GM18520 (cell line): ENCODE results near the gene TMCC2.

Experiments used
- ATAC-seq: cut with Tn5 transposase; IDR thresholded peaks from one replicate; pipeline ENCODE4 v1.9.1; 2021; ENCODE audit not compliant: unreplicated experiment

The TMCC2 gene

GRCh38 chr1:205239078-205239477 is 11.3 kb downstream of the TMCC2 start:
- no peak for ATAC-seq

DNA sequence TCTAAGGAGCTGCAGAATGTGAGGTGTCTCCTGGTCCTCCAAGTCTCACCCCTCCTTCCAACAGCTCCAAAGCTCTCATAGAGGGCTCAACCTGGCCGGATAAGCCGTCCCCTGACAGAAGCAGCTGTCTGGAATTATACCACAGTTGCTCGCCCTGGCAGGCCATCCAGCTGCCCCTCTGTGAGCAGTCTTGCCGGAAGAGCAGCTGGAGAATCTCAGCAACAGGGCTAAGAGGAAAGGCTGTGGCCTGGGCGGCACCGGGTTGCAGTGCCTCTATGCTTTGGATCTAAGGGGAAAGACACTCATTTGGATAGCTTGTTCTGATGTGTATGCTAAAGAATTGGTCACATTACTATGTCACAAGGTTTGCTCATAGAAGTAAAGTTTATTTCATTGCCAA is 12.4 kb downstream of the TMCC2 start:
- no peak for ATAC-seq

- ATAC-seq, result no peak
These were observed 12.8 kb downstream of the TMCC2 start for GRCh38 chr1:205240569-205240968.

DNA sequence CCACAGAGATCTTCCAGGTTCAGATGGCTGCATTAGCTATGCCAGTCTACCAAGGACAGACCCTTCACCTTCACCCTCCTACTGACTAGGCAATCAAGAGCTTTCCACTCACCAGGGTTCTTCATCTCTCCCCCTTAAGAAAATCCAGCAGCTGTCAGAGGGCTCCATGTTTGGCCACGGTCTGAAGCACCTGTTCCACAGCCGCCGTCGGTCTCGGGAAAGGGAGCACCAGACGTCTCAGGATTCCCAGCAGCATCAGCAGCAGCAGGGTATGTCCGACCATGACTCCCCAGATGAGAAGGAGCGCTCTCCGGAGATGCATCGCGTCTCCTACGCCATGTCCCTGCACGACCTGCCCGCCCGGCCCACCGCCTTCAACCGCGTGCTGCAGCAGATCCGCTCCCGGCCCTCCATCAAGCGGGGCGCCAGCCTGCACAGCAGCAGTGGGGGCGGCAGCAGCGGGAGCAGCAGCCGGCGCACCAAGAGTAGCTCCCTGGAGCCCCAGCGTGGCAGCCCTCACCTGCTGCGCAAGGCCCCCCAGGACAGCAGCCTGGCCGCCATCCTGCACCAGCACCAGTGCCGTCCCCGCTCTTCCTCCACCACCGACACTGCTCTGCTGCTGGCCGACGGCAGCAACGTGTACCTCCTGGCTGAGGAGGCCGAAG is 13.8 kb downstream of the TMCC2 start:
- no peak for ATAC-seq

- ATAC-seq, result no peak
These were observed 15.8 kb downstream of the TMCC2 start for GRCh38 chr1:205243350-205244191.

DNA sequence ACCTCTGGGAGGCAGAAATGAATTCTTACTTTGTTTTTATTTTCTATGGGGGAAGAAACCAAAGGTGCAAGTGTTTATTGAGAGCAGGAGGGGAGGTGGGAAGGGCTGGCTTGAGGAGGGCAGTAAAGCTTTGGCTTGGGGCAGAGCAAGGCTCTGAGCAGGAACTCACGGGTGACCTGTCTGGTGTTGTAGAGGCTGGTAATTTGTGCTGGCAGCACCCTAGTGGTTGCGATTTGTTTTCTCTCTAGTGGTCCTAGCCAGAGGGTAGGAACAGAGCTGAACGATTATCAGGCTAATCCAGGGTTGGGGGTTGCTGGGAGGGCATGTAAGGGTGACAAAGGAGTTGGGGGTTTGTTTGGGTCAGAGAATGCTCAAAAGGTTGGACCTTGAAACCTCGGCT is 16.6 kb downstream of the TMCC2 start:
- ATAC-seq, result no peak

GRCh38 chr1:205245096-205245495 is 17.4 kb downstream of the TMCC2 start:
- no peak for ATAC-seq

- no peak for ATAC-seq
These were observed 18.8 kb downstream of the TMCC2 start for GRCh38 chr1:205246351-205247119.

- ATAC-seq, result no peak
These were observed 19.6 kb downstream of the TMCC2 start for GRCh38 chr1:205247130-205247921.

DNA sequence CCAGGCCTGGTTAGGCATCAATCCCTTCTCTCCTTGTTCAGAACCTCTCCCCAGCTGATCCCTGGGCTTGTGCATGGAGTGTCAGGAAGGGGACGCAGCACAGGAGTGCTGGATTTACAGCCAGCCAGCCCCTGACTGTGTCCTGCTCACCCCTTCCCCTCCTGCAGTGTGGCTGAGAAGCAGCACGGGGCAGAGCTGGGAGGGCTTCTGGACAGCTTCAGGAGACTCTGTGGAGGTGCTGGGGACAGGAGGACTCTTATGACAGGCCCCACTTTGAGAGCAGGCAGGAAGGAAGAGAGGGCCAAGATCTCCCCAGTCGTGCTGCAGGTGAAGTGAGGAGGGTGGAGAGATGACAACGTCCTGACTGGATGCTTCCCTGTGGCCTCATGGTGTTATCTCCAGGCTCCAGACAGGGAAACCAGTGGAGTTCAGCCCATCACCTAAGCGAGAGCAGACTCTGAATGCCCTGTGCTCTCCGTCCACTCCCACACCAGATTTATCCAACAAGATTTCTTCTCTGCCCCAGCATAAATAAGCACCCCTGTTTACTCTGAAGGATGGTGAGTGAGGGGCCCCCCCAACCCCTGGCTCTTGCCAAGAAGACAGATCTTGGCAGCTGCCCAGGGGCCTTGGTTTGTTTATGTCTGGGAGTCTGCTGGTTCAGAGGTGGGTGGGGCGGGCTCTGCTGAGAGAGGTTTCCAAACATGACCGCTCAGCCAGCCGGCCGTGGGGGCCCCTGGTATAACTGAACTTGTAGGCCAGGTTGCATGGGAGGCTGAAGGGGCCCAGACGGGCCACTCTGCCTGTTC is 21.3 kb downstream of the TMCC2 start:
- no peak for ATAC-seq

DNA sequence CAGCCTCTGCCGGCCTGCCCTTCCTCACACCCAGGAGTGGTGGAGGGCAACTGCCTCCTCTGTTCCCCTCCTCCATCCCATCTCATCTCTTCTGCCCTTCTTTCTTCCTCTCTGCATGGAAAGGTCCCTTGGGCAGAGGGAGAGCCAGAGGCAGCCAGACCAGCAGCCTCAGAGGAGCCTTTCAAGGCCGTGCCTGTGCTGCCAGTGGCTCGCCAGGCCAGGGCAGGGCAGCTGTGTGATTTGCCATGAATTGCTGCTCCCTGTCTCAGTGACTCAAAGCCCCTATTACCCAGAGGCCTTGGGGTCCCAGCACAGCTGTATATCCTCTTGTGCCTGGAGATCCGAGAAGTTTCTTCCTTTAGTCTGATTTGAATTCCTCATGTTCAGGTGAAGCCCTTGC is 21.9 kb downstream of the TMCC2 start:
- no peak for ATAC-seq

DNA sequence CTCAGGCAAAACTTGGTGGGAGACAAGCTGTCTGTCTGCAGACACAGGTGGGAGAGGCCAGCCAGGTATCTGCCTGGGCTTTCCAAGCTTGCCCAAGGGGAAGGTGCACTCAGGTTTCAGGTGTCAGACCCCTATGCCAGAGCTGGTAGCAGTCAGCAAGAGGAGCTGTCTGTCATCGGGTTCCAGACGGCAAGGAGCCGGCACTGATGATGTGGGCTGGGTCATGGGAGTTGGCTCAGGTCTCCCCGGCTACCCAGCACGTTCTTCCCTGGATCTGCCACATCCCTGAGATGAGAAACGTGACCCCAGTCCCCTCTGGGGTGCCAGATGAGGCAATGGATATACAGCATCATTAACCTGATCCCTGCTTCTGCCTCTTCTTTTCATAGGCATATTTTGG is 23.0 kb downstream of the TMCC2 start:
- no peak for ATAC-seq

- ATAC-seq, result no peak
These were observed 23.8 kb downstream of the TMCC2 start for GRCh38 chr1:205251576-205251975.

DNA sequence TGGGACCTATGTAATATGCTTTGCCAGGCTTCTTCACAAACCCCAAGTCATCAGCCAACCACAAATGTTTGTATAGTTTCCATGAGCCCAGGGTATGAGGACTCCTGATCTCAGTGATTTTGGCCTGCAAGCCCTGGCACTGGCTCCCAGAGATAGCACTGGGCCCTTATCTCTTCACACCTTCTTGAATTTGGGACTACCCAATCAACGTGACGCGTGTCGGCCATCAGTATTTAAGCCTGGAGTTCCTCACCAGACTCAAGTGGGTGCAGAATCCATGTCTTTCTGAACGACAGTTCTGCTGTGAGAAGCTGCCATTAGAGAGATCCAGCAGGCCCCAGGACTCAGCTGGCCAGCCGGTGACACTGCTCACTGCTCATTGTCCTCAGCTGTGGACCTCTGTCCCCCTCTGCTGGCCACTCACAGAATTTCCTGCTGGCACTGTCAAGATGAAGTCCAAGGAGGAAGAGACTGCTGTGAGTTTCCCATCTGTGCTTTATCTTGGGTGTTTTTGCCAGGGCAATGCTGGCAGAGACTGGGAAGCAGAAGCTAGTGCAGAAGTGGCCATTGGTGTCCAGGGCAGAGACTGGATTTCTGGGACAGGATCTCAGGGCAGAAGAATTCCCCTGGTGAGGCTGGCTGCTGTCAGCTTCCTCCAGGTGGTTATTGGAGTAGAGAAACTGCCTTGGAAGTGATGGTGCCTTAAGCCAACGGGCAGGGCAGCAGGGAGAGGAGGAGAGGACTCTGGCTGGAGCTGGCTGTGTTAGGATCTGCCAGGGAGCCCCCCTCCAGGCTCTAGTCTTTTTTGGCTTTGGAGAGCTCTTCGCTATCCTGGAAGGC is 28.4 kb downstream of the TMCC2 start:
- no peak for ATAC-seq

- no peak for ATAC-seq
These were observed 29.3 kb downstream of the TMCC2 start for GRCh38 chr1:205256951-205257625.

GRCh38 chr1:205257735-205258134 is 30.0 kb downstream of the TMCC2 start:
- no peak for ATAC-seq

GRCh38 chr1:205258261-205258691 is 30.5 kb downstream of the TMCC2 start:
- ATAC-seq, result no peak

- no peak for ATAC-seq
These were observed 31.0 kb downstream of the TMCC2 start for GRCh38 chr1:205258719-205259118.
